ENCODE results near the gene APOL6. TPM values are rescaled to one million over a fixed set of nuclear protein-coding genes. Genes with fewer than 3 reads are reported as not detected.

The APOL6 gene
- total and polyA plus RNA-seq, 2 of the 4 experiments (the other 2 are of a cell fraction) = 1.2 to 7.2 TPM

GRCh38 chr22:35662914-35663313 lies 14.7 kb downstream of the APOL6 start:
- Histone ChIP-seq H2AK5ac (ENCODE audit: low read depth, low read length) (no peak overlapping the region), H3K18ac (ENCODE audit: low read depth, low read length) (peak overlapping the region; percentile 39; the same call in 1 of the 2 replicates), H3K27me3 (ENCODE audit: control insufficient read depth, insufficient read depth, low read length) (no peaks in the 10 kb centered on the region), H3K4me1 (ENCODE audit: control insufficient read depth, insufficient read depth, low read length) (peaks cover 5% of the 10 kb centered on the region), H3K79me1 (ENCODE audit: low read depth in 1 of 2, low read length in 2 of 2) (peaks cover 0 to 18% of the 10 kb centered on the region in 2 experiments; a peak in 3 of 4 replicates), H3K56ac (ENCODE audit: extremely low read depth, insufficient read depth, low read length) (no peak overlapping the region), H2BK20ac (ENCODE audit: low read depth, low read length) (no peak overlapping the region; the same call in 1 of the 2 replicates), H3K4me2 (ENCODE audit: low read depth, low read length) (no peak overlapping the region), H2BK120ac (ENCODE audit: low read depth, low read length) (no peak overlapping the region), H3K4me3 (ENCODE audit: insufficient read depth, low read depth, low read length) (no peak overlapping the region), H4K91ac (ENCODE audit: insufficient read depth, low read depth, low read length) (no peak overlapping the region), H3K9me1 (ENCODE audit: insufficient read depth, low read length) (peaks cover 5% of the 10 kb centered on the region), H4K8ac (ENCODE audit: low read depth in 2 of 2, low read length in 2 of 2) (no peak overlapping the region), H2AFZ (replicated peaks; ENCODE audit: low read length, poor library complexity) (no peak overlapping the region), H4K20me1 (ENCODE audit: insufficient read depth, low read length) (no peaks in the 10 kb centered on the region), H2BK15ac (ENCODE audit: low read depth, low read length) (no peak overlapping the region), H2BK5ac (ENCODE audit: low read depth, low read length, poor library complexity, severe bottlenecking) (no peak overlapping the region), H3K9me3 (ENCODE audit: control insufficient read depth, insufficient read depth, low read length) (peaks cover 14% of the 10 kb centered on the region), H4K5ac (ENCODE audit: low read depth, low read length) (no peak overlapping the region), H3K27ac (ENCODE audit: insufficient read depth, low read length) (no peak overlapping the region), H2AK9ac (replicated peaks; ENCODE audit: low read depth, low read length, poor library complexity) (no peak overlapping the region), H3K23ac (ENCODE audit: low read depth, low read length) (no peak overlapping the region), H3K4ac (ENCODE audit: low read depth, low read length) (no peak overlapping the region), H3K9ac (ENCODE audit: low read depth, low read length) (no peak overlapping the region), H3K14ac (replicated peaks; ENCODE audit: low read depth, low read length) (no peak overlapping the region), H3K36me3 (ENCODE audit: control insufficient read depth, insufficient read depth, low read length) (peaks cover 21% of the 10 kb centered on the region)
- POLR2A ChIA-PET (ENCODE audit: unreplicated experiment) = interaction anchor here (0.6 kb wide), 1 partner anchor 15 kb away, joined by 3 read pairs; no protein-coding TSS in a partner anchor
- no peak for TF ChIP-seq MXI1 (IDR thresholded peaks at IDR 0.05; ENCODE audit: borderline replicate concordance, low read depth, low read length)
- no peak for TF ChIP-seq MAFK (IDR thresholded peaks at IDR 0.05; ENCODE audit: low read depth, low read length)
- TF ChIP-seq USF2 (IDR thresholded peaks at IDR 0.05; ENCODE audit: low read depth, low read length) = no peak
- TF ChIP-seq MAZ (IDR thresholded peaks at IDR 0.05; ENCODE audit: borderline replicate concordance, low read depth, low read length) = no peak
- TF ChIP-seq RCOR1 (IDR thresholded peaks at IDR 0.05; ENCODE audit: insufficient replicate concordance, low read length) = no peak
- TF ChIP-seq RAD21 (IDR thresholded peaks at IDR 0.05; ENCODE audit: low read length) = no peak
- no peak for TF ChIP-seq CEBPB (IDR thresholded peaks at IDR 0.05; ENCODE audit: low read depth, low read length)
- no peak for TF ChIP-seq POLR2A (IDR thresholded peaks at IDR 0.05; ENCODE audit: low read depth, low read length)
- no peak for TF ChIP-seq CTCF (conservative IDR thresholded peaks at IDR 0.05; ENCODE audit: low read depth, low read length)
- no peak for TF ChIP-seq ELK1 (IDR thresholded peaks at IDR 0.05; ENCODE audit: borderline replicate concordance, low read depth, low read length)
- TF ChIP-seq CHD1 (IDR thresholded peaks at IDR 0.05; ENCODE audit: low read depth, low read length) = no peak
- TF ChIP-seq BHLHE40 (IDR thresholded peaks at IDR 0.05; ENCODE audit: low read depth, low read length) = no peak
- no peak for TF ChIP-seq NFE2L2 (IDR thresholded peaks at IDR 0.05; ENCODE audit: low read depth, low read length)
- no peak for TF ChIP-seq RFX5 (IDR thresholded peaks at IDR 0.05; ENCODE audit: low read depth, low read length)
- TF ChIP-seq FOS (IDR thresholded peaks at IDR 0.05; ENCODE audit: low read depth, low read length) = no peak
- intact Hi-C loops (cut with micrococcal nuclease) = no loop called here
- dilution Hi-C loops (cut with HindIII; ENCODE audit: low sequenced_read_pairs, unreplicated experiment) = no loop called here
- no CpG with 5 or more reads among the region's 2 CpGs for WGBS, 2 experiments (ENCODE audit: extremely low coverage in 2 of 2, insufficient read length in 1 of 2)
- in situ Hi-C loops (cut with MboI; ENCODE audit: low sequenced_read_pairs) = no loop called here
- no peak for ATAC-seq (ENCODE audit: low read depth)
- no TSS peak for BruUV-seq (replicated peaks)
- DNase-seq = no peak
- CTCF ChIA-PET = no interaction called here
